ENCODE measurements around the gene KIAA1191.
"Not testable (repeated sequence)": the region's sequence is repeated elsewhere in the genome, so short reads cannot be mapped to it uniquely, and the experiment has no call there.

KIAA1191 gene

DNA sequence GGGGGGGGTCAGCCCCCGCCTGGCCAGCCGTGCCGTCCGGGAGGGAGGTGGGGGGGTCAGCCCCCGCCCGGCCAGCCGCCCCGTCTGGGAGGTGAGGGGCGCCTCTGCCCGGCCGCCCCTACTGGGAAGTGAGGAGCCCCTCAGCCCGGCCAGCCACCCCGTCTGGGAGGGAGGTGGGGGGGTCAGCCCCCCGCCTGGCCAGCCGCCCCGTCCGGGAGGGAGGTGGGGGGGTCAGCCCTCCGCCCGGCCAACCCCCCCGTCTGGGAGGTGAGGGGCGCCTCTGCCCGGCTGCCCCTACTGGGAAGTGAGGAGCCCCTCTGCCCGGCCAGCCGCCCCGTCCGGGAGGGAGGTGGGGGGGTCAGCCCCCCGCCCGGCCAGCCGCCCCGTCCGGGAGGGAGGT lies 56.2 kb downstream of the KIAA1191 start:
- not testable (repeated sequence) for DNase-seq

All from stimulated activated naive CD4-positive, alpha-beta T cell (primary cell).